ENCODE data around the gene CEP250.

DNA sequence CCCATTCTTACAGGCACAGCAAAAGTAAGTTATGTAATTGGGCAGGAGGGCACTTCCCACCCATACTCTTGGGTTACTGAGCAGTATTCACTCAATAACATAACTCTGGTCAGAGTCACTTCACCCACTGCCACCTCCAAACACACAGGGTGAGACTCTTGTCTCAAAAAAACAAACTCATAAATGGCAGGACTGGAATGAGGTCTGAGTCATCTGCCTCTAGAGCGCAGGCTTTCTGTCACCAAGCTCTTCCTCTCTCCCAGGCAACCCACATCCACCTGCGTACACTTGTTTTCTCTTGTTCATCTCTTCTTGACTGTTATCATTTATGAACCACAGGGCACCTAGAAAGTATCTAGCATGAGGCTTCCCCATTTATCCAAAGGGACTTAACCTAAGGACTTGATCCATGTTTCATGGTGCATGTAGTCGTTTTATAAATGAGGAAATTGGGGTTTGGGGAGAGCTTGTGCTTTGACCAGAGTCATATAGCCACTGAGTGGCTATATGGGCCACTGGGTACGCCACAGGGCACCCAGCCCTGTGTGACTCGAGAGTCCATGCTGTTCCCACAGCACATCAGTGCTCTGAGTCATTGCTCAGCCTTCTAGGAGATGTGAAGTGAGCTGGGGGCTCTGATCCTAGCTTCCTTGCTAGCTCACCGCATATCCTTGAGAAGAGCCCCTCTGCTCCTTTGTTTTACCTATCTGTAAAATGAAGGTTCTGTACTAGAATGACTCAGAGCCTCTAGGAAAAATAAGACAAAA lies 51.7 kb downstream of the CEP250 start:
- TF ChIP-seq CTCF (conservative IDR thresholded peaks at IDR 0.05; ENCODE audit: low read length) (no peak), EZH2phosphoT487 (IDR thresholded peaks at IDR 0.05; ENCODE audit: borderline replicate concordance, low read depth, low read length) (no peak)

Data from OCI-LY7 (cell line).